Astrocyte of the spinal cord (primary cell): Measurements from ENCODE around the gene MEGF6.

ENCODE experiments used
- DNase-seq: peaks from one replicate; pipeline ENCODE4 v3.0.0; 2011; ENCODE audit warnings: low read depth, low spot score
- H3K4me3 ChIP-seq: 2 replicates; pipeline ENCODE4 v1.5.1; 2011; ENCODE audit warnings: low read depth, mild to moderate bottlenecking, low read length, moderate library complexity
- in situ Hi-C: cut with HindIII; loops from 2 replicates; pipeline ENCODE4 v1.10.0; 2017; ENCODE audit warnings: low sequenced_read_pairs
- TF ChIP-seq, protein P1 (sequence below): IDR thresholded peaks from 2 replicates; pipeline ENCODE4 v1.5.1; 2012; ENCODE audit warnings: low read depth, mild to moderate bottlenecking, low read length, inconsistent platforms

MEGF6 gene

DNA sequence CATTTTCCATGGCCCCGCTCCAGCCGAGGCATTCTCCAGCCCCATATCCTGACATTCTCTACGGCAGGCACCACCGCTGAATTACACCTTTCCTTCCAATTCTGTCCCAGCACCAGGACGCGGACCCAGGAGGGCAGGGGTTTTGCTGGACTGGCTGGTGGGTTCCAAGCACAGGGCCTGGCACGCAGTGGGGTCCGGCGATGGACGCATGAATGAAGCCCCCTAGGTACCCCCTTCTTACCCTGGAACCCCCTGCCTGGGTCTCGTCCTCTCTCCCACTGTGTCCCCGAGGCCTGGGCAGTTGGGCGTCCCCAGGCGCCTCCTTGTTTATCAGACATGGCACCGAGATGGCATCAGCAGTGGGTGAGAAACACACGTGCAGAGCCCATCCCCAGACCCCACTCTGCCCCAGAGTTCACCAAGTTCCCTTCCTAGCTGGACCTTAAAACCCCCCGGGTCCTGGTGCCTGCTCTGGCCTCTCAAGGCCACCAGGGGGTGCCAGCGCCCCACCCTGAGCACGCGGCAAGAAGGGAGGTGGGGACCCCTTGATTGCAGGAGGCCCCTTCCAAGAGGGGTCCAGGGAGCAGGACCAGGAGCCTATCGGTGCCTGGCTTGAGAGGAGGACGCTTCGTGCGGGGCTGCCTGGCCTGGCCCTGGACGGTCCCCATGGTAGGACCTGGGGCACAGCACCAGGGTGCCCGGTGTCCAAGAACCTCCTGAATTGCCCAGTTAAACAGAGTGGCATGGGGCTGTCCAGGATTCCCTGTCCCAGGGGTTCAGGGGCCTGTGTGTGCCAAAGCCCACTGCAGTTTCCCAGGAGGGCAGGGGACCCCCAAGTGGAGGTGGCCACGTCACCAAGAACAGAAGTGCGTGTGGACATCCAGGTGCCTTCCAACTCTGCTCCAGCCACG lies 46.1 kb downstream of the MEGF6 start:
- H3K4me3 ChIP-seq, result no peak overlapping the region
- TF ChIP-seq, protein P1, sequence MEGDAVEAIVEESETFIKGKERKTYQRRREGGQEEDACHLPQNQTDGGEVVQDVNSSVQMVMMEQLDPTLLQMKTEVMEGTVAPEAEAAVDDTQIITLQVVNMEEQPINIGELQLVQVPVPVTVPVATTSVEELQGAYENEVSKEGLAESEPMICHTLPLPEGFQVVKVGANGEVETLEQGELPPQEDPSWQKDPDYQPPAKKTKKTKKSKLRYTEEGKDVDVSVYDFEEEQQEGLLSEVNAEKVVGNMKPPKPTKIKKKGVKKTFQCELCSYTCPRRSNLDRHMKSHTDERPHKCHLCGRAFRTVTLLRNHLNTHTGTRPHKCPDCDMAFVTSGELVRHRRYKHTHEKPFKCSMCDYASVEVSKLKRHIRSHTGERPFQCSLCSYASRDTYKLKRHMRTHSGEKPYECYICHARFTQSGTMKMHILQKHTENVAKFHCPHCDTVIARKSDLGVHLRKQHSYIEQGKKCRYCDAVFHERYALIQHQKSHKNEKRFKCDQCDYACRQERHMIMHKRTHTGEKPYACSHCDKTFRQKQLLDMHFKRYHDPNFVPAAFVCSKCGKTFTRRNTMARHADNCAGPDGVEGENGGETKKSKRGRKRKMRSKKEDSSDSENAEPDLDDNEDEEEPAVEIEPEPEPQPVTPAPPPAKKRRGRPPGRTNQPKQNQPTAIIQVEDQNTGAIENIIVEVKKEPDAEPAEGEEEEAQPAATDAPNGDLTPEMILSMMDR, result peak; percentile 95
- in situ Hi-C loops, result no loop called here
- no peak for DNase-seq

- in situ Hi-C loops, result no loop called here
- no peak for DNase-seq
- no peak overlapping the region for H3K4me3 ChIP-seq
- TF ChIP-seq, protein P1, result no peak
These were observed 47.7 kb downstream of the MEGF6 start for GRCh38 chr1:3563610-3564009.

DNA sequence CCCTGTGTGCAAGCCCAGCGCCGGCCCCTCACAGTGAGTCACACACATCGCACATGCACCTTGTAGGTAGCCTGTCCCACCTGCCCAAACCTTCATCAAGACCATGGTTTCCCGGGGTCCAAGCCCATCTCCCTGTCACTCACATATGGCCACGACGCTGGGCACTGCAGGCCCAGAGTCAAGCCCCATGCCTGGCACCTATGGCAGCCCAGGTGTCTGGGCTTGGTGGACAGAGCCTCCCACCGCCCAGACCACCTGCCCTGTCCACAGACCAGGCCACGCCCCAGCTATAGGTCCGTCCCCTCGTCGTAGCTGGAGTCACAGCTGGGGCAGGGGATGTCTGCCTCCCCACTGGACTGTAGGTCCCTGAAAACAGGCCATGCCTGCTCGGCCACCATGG lies 48.2 kb downstream of the MEGF6 start:
- DNase-seq, result no peak
- in situ Hi-C loops, result no loop called here
- TF ChIP-seq, protein P1, result no peak

GRCh38 chr1:3562712-3563111 lies 48.6 kb downstream of the MEGF6 start:
- in situ Hi-C loops, result no loop called here
- TF ChIP-seq, protein P1, result no peak

More for the DNA sequence above, 48.2 kb downstream of the MEGF6 start:
- no peak overlapping the region for H3K4me3 ChIP-seq

DNA sequence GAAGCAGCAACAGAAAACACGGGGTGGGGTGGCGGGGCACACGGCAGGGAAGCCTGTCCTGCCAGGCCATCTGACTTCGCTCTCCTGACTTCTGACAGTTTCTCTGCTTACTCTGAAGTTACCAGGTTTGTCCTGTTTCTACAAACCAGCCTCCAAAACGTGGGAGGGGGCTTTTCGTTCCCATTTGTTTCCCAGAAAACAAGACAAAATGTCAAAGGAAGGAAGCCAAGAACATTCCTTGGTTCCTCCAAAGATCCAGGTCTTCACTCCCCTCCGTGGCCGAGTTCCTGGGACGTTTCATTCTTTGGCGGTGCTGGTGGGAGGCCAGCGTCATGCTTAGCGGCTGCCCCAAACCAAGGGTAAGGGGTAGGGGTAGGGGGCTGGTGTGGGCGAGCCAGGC lies 49.6 kb downstream of the MEGF6 start:
- in situ Hi-C loops, result no loop called here
- TF ChIP-seq, protein P1, result no peak
- no peak for DNase-seq
- no peak overlapping the region for H3K4me3 ChIP-seq

More at GRCh38 chr1:3562712-3563111, 48.6 kb downstream of the MEGF6 start:
- H3K4me3 ChIP-seq, result no peak overlapping the region
- DNase-seq, result no peak

GRCh38 chr1:3560981-3561380 lies 50.3 kb downstream of the MEGF6 start:
- no peak for DNase-seq
- no peak overlapping the region for H3K4me3 ChIP-seq
- TF ChIP-seq, protein P1, result no peak
- in situ Hi-C loops, result no loop called here
